ENCODE data around the gene DCAF10.
"Not testable (repeated sequence)": the region's sequence is repeated elsewhere in the genome, so short reads cannot be mapped to it uniquely, and the experiment has no call there.

DNA sequence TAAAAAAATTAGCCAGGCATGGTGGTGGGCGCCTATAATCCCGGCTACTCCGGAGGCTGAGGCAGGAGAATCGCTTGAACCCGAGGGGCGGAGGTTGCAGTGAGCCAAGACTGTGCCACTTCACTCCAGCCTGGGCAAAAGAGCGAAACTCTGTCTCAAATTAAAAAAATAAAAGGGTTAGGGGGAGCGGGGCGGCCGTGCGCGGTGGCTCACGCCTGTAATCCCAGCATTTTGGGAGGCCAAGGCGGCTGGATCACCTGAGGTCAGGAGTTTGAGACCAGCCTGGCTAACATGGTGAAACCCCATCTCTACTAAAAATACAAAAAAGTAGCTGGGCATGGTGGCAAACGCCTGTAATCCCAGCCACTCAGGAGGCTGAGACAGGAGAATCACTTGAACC, 9.1 kb downstream of the DCAF10 start:
- not testable (repeated sequence) for TF ChIP-seq MXI1 (IDR thresholded peaks at IDR 0.05; ENCODE audit: low read depth, low read length); PAX5 (IDR thresholded peaks at IDR 0.05; ENCODE audit: borderline replicate concordance, low read depth, low read length); RAD21 (IDR thresholded peaks at IDR 0.05; ENCODE audit: insufficient read depth, low read depth, low read length); GABPA (IDR thresholded peaks at IDR 0.05; ENCODE audit: low read depth); EGR1 (IDR thresholded peaks at IDR 0.05; ENCODE audit: borderline replicate concordance in 1 of 2, low read depth in 2 of 2, low read length in 2 of 2); EP300 (IDR thresholded peaks at IDR 0.05; ENCODE audit: borderline replicate concordance in 1 of 2, control insufficient read depth in 1 of 2, low read depth in 2 of 2, low read length in 2 of 2)
- TF ChIP-seq, protein P1, sequence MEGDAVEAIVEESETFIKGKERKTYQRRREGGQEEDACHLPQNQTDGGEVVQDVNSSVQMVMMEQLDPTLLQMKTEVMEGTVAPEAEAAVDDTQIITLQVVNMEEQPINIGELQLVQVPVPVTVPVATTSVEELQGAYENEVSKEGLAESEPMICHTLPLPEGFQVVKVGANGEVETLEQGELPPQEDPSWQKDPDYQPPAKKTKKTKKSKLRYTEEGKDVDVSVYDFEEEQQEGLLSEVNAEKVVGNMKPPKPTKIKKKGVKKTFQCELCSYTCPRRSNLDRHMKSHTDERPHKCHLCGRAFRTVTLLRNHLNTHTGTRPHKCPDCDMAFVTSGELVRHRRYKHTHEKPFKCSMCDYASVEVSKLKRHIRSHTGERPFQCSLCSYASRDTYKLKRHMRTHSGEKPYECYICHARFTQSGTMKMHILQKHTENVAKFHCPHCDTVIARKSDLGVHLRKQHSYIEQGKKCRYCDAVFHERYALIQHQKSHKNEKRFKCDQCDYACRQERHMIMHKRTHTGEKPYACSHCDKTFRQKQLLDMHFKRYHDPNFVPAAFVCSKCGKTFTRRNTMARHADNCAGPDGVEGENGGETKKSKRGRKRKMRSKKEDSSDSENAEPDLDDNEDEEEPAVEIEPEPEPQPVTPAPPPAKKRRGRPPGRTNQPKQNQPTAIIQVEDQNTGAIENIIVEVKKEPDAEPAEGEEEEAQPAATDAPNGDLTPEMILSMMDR (IDR thresholded peaks at IDR 0.05 in 2 of 3, conservative IDR thresholded peaks at IDR 0.05 in 1 of 3; ENCODE audit: control insufficient read depth in 2 of 3, extremely low read depth in 1 of 3, insufficient read depth in 1 of 3, low read depth in 3 of 3, low read length in 3 of 3), result not testable (repeated sequence)
- TF ChIP-seq, protein P2, sequence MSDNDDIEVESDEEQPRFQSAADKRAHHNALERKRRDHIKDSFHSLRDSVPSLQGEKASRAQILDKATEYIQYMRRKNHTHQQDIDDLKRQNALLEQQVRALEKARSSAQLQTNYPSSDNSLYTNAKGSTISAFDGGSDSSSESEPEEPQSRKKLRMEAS (IDR thresholded peaks at IDR 0.05; ENCODE audit: low read depth, low read length), result not testable (repeated sequence)

Data from GM12878 (cell line).